HL-60 (cell line): ENCODE results near the gene ALG3.

Experiments used
- GABPA ChIP-seq: IDR thresholded peaks from 2 replicates; pipeline ENCODE4 v1.6.1; 2012; ENCODE audit warnings: low read depth
- POLR2AphosphoS5 ChIP-seq: IDR thresholded peaks from 2 replicates; pipeline ENCODE4 v1.6.1; 2012; ENCODE audit warnings: low read depth
- TF ChIP-seq, protein P1 (sequence below): IDR thresholded peaks from one replicate; pipeline ENCODE4 v1.5.1; 2011; ENCODE audit warnings: low read length, control low read depth, inconsistent platforms; ENCODE audit not compliant: insufficient read depth
- TF ChIP-seq, protein P2 (sequence below): IDR thresholded peaks from 2 replicates; pipeline ENCODE4 v1.6.1; 2012; ENCODE audit warnings: low read depth; ENCODE audit not compliant: insufficient replicate concordance

DNA sequence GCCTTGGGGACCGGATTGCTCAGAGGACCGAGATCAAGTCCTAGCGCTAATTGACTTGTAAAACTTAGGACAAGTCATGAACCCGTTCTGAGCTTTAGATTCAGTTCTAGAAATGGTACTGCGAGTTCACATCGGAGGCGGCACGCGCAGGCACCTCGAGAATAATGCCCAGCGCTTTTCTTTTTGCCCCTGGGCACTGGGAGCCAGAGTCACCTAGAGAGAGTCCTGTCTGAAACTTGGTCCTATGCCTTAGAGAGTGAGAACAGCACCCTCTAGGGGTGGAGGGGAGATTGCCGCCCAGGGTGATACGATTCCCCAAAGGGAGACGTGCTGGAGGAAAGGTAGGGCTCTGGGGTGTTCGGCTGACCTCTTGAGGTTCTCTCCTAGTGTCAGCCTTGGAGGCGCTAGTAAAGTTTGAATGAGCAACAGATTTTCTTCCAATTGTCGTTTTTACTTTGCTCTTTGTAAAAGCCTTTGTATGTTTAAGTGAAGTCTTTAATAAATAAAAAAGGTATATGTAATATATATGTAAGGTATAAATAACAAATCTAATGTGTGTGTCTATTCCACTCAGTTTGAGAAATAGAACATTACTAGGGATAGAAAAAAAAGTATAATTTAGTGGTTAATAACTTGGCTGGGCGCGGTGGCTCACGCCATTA, 1.5 kb upstream of the ALG3 start:
- TF ChIP-seq, protein P1, sequence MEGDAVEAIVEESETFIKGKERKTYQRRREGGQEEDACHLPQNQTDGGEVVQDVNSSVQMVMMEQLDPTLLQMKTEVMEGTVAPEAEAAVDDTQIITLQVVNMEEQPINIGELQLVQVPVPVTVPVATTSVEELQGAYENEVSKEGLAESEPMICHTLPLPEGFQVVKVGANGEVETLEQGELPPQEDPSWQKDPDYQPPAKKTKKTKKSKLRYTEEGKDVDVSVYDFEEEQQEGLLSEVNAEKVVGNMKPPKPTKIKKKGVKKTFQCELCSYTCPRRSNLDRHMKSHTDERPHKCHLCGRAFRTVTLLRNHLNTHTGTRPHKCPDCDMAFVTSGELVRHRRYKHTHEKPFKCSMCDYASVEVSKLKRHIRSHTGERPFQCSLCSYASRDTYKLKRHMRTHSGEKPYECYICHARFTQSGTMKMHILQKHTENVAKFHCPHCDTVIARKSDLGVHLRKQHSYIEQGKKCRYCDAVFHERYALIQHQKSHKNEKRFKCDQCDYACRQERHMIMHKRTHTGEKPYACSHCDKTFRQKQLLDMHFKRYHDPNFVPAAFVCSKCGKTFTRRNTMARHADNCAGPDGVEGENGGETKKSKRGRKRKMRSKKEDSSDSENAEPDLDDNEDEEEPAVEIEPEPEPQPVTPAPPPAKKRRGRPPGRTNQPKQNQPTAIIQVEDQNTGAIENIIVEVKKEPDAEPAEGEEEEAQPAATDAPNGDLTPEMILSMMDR, result peak; percentile 95
- TF ChIP-seq GABPA, result no peak
- TF ChIP-seq, protein P2, sequence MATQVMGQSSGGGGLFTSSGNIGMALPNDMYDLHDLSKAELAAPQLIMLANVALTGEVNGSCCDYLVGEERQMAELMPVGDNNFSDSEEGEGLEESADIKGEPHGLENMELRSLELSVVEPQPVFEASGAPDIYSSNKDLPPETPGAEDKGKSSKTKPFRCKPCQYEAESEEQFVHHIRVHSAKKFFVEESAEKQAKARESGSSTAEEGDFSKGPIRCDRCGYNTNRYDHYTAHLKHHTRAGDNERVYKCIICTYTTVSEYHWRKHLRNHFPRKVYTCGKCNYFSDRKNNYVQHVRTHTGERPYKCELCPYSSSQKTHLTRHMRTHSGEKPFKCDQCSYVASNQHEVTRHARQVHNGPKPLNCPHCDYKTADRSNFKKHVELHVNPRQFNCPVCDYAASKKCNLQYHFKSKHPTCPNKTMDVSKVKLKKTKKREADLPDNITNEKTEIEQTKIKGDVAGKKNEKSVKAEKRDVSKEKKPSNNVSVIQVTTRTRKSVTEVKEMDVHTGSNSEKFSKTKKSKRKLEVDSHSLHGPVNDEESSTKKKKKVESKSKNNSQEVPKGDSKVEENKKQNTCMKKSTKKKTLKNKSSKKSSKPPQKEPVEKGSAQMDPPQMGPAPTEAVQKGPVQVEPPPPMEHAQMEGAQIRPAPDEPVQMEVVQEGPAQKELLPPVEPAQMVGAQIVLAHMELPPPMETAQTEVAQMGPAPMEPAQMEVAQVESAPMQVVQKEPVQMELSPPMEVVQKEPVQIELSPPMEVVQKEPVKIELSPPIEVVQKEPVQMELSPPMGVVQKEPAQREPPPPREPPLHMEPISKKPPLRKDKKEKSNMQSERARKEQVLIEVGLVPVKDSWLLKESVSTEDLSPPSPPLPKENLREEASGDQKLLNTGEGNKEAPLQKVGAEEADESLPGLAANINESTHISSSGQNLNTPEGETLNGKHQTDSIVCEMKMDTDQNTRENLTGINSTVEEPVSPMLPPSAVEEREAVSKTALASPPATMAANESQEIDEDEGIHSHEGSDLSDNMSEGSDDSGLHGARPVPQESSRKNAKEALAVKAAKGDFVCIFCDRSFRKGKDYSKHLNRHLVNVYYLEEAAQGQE, result no peak
- no peak for TF ChIP-seq POLR2AphosphoS5
